Activated CD4-positive, alpha-beta memory T cell treated with anti-CD3 and anti-CD28 coated beads for 36 hours (primary cell): ENCODE results near the gene SMAGP. TPM values are rescaled to one million over a fixed set of nuclear protein-coding genes. Genes with fewer than 3 reads are reported as not detected.

Experiments
- CTCF ChIA-PET: fragments of 350-600 bp; sonication (Branson Sonifier 250); formaldehyde crosslinking; loops from one replicate; lab custom pipeline; 2021; ENCODE audit warnings: antibody characterized with exemption, inconsistent platforms; lab: Charles Lee
- POLR2A ChIA-PET: fragments of 350-600 bp; sonication (Branson Sonifier 250); formaldehyde crosslinking; loops from one replicate; lab custom pipeline; 2021; ENCODE audit warnings: antibody characterized with exemption; lab: Charles Lee
- DNase-seq: peaks from one replicate; pipeline ENCODE4 v3.0.0-alpha.2; 2020
- H3K27ac Mint-ChIP-seq: one replicate; pipeline ENCODE4 v1.8.0; 2021; ENCODE audit warnings: mixed read lengths
- H3K27me3 Mint-ChIP-seq: one replicate; pipeline ENCODE4 v1.8.0; 2021; ENCODE audit warnings: mixed read lengths
- H3K36me3 Mint-ChIP-seq: one replicate; pipeline ENCODE4 v1.8.0; 2021; ENCODE audit warnings: mixed read lengths
- H3K4me1 Mint-ChIP-seq: one replicate; pipeline ENCODE4 v1.8.0; 2021; ENCODE audit warnings: low read depth, mixed read lengths
- H3K4me3 Mint-ChIP-seq: one replicate; pipeline ENCODE4 v1.8.0; 2021; ENCODE audit warnings: mild to moderate bottlenecking, mixed read lengths
- H3K9me3 Mint-ChIP-seq: one replicate; pipeline ENCODE4 v1.8.0; 2021; ENCODE audit warnings: mixed read lengths
- intact Hi-C: fragments of 100-400 bp; cut with micrococcal nuclease; formaldehyde crosslinking; loops from one replicate; pipeline ENCODE4 v1.15.1; 2023
- total RNA-seq, 2 experiments: library from RNA; stranded (reverse); gene quantifications; one replicate each; pipeline ENCODE4 v1.2.3, GENCODE V29; 2021

SMAGP gene
- total RNA-seq, 2 experiments from 2014 or later = 0.55 to 0.73 TPM

- intact Hi-C loops = no loop called here
- Mint-ChIP-seq H3K4me3 (no peak overlapping the region), H3K9me3 (no peaks in the 10 kb centered on the region), H3K27me3 (no peaks in the 10 kb centered on the region), H3K4me1 (peaks cover 8% of the 10 kb centered on the region), H3K27ac (no peak overlapping the region), H3K36me3 (peaks cover 2% of the 10 kb centered on the region)
- POLR2A ChIA-PET = interaction anchor here (1.3 kb wide), 1 partner anchor 10 kb away, joined by 4 read pairs; the partner anchor contains the start of gene POU6F1
- no peak for DNase-seq
- CTCF ChIA-PET = no interaction called here
These were observed 62.1 kb downstream of the SMAGP start for GRCh38 chr12:51208016-51208660.

DNA sequence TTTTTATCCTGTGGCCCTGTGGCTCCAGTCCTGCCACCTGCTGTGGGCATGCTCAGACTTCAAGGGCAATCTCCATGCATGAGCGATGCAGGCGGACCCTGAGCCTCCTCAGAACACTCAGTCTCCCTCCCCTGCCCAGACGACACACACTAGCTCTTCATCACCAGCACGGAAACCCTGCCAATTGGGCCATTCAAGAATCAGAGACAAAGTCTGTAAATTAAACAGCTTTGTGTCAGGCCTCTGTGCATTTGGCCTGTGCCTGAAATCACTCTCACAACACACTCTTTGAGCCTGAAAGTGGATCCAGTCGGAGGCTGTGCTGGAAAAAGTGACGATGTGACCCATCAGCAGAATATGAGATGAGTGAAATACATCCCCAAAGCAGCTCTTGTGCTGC lies 64.9 kb downstream of the SMAGP start:
- ChIA-PET CTCF (interaction anchor here (0.9 to 2.7 kb wide), 2 partner anchors 13 to 136 kb away, joined by 3 to 11 read pairs; partner anchors contain the start of gene POU6F1), POLR2A (interaction anchor here (5.1 kb wide), 1 partner anchor 13 kb away, joined by 17 read pairs; the partner anchor contains the start of gene POU6F1)
- peaks cover 2% of the 10 kb centered on the region for H3K36me3 Mint-ChIP-seq
- no peak for DNase-seq
- H3K4me3 Mint-ChIP-seq = no peak overlapping the region
- H3K27me3 Mint-ChIP-seq = no peaks in the 10 kb centered on the region
- H3K9me3 Mint-ChIP-seq = no peaks in the 10 kb centered on the region
- H3K27ac Mint-ChIP-seq = no peak overlapping the region
- peaks cover 22% of the 10 kb centered on the region for H3K4me1 Mint-ChIP-seq
- intact Hi-C loops = no loop called here

DNA sequence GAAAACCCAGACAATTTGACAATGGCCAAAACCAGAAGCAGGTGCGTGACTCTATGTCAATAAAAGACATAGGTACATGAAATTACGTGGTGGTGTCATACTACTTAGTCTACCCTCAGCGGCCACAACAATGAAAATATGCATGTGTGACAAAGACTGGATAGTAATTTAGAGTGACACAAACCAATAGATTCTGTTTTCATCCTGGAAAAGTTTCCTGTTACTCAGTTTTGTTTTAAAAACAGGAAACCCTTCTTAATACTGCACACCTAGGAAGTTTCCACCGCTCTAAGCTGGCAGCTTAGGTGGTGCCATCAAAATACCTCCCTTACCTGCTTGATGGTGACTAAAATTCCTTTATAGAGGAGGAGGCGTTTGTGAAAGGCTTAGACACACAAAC lies 67.5 kb downstream of the SMAGP start:
- CTCF ChIA-PET = no interaction called here
- Mint-ChIP-seq H3K4me3 (no peak overlapping the region), H3K9me3 (no peaks in the 10 kb centered on the region), H3K27me3 (no peaks in the 10 kb centered on the region), H3K27ac (peak overlapping the region; percentile 38), H3K36me3 (peaks cover 2% of the 10 kb centered on the region), H3K4me1 (peaks cover 22% of the 10 kb centered on the region)
- intact Hi-C loops = loop anchor here (1.0 kb wide), 1 partner anchor 115 kb away; no protein-coding TSS in a partner anchor
- POLR2A ChIA-PET = interaction anchor here (1.0 to 5.1 kb wide), 2 partner anchors 15 to 190 kb away, joined by 3 to 17 read pairs; partner anchors contain the start of gene POU6F1
- peak; percentile 23 for DNase-seq

DNA sequence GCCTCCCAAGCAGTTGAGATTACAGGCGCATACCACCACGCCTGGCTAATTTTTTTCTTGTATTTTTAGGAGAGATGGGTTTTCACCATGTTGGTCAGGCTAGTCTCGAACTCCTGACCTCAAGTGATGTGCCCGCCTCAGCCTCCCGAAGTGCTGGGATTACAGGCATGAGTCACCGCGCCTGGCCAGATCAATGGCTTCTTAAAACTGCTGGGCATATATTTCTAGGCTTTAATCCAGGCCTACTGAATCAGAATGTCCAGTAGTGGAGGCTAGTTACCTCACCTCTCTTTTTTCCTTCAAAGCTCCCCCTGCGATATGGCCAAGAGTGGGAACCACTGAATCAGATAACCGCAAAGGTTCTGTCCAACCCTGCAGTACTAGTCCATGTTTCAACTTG lies 69.4 kb downstream of the SMAGP start:
- no peak overlapping the region for H3K27ac Mint-ChIP-seq
- no peak for DNase-seq
- CTCF ChIA-PET = no interaction called here
- H3K4me3 Mint-ChIP-seq = no peak overlapping the region
- H3K4me1 Mint-ChIP-seq = peaks cover 22% of the 10 kb centered on the region
- no peaks in the 10 kb centered on the region for H3K9me3 Mint-ChIP-seq
- intact Hi-C loops = no loop called here
- POLR2A ChIA-PET = no interaction called here
- H3K27me3 Mint-ChIP-seq = no peaks in the 10 kb centered on the region
- no peaks in the 10 kb centered on the region for H3K36me3 Mint-ChIP-seq

- POLR2A ChIA-PET = no interaction called here
- no peak for DNase-seq
- H3K4me3 Mint-ChIP-seq = no peak overlapping the region
These were observed 70.1 kb downstream of the SMAGP start for GRCh38 chr12:51200156-51200555.

GRCh38 chr12:51199366-51199945 lies 70.8 kb downstream of the SMAGP start:
- ChIA-PET CTCF (no interaction called here), POLR2A (no interaction called here)
- intact Hi-C loops = no loop called here
- Mint-ChIP-seq H3K9me3 (no peaks in the 10 kb centered on the region), H3K4me1 (peaks cover 22% of the 10 kb centered on the region), H3K27ac (no peak overlapping the region), H3K4me3 (no peak overlapping the region), H3K36me3 (no peaks in the 10 kb centered on the region), H3K27me3 (no peaks in the 10 kb centered on the region)
- DNase-seq = no peak

More at GRCh38 chr12:51200156-51200555, 70.1 kb downstream of the SMAGP start:
- Mint-ChIP-seq H3K27ac (no peak overlapping the region), H3K36me3 (no peaks in the 10 kb centered on the region), H3K27me3 (no peaks in the 10 kb centered on the region), H3K4me1 (peaks cover 22% of the 10 kb centered on the region), H3K9me3 (no peaks in the 10 kb centered on the region)
- intact Hi-C loops = no loop called here
- CTCF ChIA-PET = no interaction called here

GRCh38 chr12:51198568-51199365 lies 71.4 kb downstream of the SMAGP start:
- POLR2A ChIA-PET = no interaction called here
- Mint-ChIP-seq H3K4me3 (no peak overlapping the region), H3K27ac (no peak overlapping the region), H3K4me1 (peaks cover 20% of the 10 kb centered on the region), H3K9me3 (no peaks in the 10 kb centered on the region), H3K27me3 (no peaks in the 10 kb centered on the region), H3K36me3 (no peaks in the 10 kb centered on the region)
- intact Hi-C loops = no loop called here
- no peak for DNase-seq
- CTCF ChIA-PET = no interaction called here

GRCh38 chr12:51197736-51198567 lies 72.3 kb downstream of the SMAGP start:
- intact Hi-C loops = no loop called here
- H3K9me3 Mint-ChIP-seq = no peaks in the 10 kb centered on the region

GRCh38 chr12:51196547-51196946 lies 73.7 kb downstream of the SMAGP start:
- H3K9me3 Mint-ChIP-seq = no peaks in the 10 kb centered on the region
- ChIA-PET POLR2A (no interaction called here), CTCF (no interaction called here)
- H3K36me3 Mint-ChIP-seq = no peaks in the 10 kb centered on the region
- no peak for DNase-seq
- no peaks in the 10 kb centered on the region for H3K27me3 Mint-ChIP-seq
- no peak overlapping the region for H3K27ac Mint-ChIP-seq
- no peak overlapping the region for H3K4me3 Mint-ChIP-seq
- peaks cover 5% of the 10 kb centered on the region for H3K4me1 Mint-ChIP-seq
- intact Hi-C loops = no loop called here

More at GRCh38 chr12:51197736-51198567, 72.3 kb downstream of the SMAGP start:
- ChIA-PET CTCF (interaction anchor here (0.8 kb wide), 1 partner anchor 55 kb away, joined by 3 read pairs; no protein-coding TSS in a partner anchor), POLR2A (interaction anchor here (0.9 kb wide), 1 partner anchor 9 kb away, joined by 3 read pairs; no protein-coding TSS in a partner anchor)
- Mint-ChIP-seq H3K27me3 (no peaks in the 10 kb centered on the region), H3K27ac (no peak overlapping the region), H3K4me3 (no peak overlapping the region), H3K4me1 (peaks cover 12% of the 10 kb centered on the region), H3K36me3 (no peaks in the 10 kb centered on the region)
- no peak for DNase-seq

- ChIA-PET POLR2A (no interaction called here), CTCF (no interaction called here)
- H3K9me3 Mint-ChIP-seq = no peaks in the 10 kb centered on the region
- H3K4me3 Mint-ChIP-seq = no peak overlapping the region
- no peak for DNase-seq
- no peaks in the 10 kb centered on the region for H3K27me3 Mint-ChIP-seq
- intact Hi-C loops = no loop called here
- no peak overlapping the region for H3K27ac Mint-ChIP-seq
- no peaks in the 10 kb centered on the region for H3K36me3 Mint-ChIP-seq
- no peaks in the 10 kb centered on the region for H3K4me1 Mint-ChIP-seq
These were observed 74.4 kb downstream of the SMAGP start for GRCh38 chr12:51195841-51196240.
